COLO829 (cell line): Measurements from ENCODE around the gene C1orf87.
"Not testable (repeated sequence)": the region's sequence is repeated elsewhere in the genome, so short reads cannot be mapped to it uniquely, and the experiment has no call there.

Experiments used
- DNase-seq: peaks from one replicate; pipeline ENCODE4 v3.0.0; 2012; ENCODE audit warnings: low spot score

The C1orf87 gene

DNA sequence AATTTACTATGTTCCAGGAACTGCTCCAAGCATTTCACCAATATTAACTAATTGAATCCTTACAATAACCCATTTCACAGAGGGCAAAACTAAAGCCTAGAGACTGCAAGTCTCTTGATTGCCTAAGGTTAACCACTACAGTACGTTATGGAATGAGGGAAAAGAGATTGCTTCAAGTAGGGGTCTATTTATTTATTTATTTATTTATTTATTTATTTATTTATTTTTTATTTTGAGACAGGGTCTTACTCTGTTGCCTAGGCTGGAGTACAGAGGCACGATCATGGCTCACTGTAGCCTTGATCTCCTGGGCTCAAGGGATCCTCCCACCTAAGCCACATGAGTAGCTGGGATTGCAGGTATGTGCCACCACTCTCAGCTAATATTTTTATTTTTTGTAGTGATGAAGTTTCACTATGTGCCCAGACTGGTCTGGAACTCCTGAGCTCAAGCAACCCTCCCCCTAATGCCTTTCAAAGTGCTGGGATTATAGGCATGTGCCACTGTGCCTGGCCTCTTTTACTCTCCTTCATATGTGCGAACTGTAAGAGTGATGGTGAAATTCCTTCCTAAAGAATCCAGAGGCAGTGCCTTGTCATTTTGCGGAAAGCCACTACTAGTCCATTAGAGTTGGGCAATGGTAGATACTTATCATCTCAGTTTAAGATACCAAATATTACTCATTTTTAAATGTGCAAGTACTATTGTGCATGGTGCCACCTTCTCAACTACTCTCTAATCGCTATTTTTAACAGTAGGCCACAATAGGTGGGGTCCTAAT lies 81.3 kb downstream of the C1orf87 start:
- DNase-seq, result no peak

DNA sequence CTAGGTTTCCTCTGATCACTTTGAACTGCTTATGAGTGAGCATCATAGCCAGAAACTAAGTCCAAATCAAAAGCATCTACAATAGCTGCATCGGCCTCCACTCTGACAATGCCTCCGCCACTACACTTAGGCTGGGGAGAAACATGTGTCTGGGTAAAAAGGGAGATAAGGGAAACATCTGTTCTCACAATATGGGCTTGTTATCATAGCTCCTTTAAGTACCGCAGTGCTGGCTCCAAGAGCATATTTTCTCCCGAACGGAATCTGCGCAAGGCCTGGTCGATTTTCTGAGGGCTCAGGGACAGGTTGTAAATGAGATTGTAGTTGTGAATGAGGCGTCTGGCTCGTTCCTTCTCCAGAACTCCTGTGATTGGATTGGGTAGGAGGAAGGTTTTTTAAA lies 83.1 kb downstream of the C1orf87 start:
- no peak for DNase-seq

DNA sequence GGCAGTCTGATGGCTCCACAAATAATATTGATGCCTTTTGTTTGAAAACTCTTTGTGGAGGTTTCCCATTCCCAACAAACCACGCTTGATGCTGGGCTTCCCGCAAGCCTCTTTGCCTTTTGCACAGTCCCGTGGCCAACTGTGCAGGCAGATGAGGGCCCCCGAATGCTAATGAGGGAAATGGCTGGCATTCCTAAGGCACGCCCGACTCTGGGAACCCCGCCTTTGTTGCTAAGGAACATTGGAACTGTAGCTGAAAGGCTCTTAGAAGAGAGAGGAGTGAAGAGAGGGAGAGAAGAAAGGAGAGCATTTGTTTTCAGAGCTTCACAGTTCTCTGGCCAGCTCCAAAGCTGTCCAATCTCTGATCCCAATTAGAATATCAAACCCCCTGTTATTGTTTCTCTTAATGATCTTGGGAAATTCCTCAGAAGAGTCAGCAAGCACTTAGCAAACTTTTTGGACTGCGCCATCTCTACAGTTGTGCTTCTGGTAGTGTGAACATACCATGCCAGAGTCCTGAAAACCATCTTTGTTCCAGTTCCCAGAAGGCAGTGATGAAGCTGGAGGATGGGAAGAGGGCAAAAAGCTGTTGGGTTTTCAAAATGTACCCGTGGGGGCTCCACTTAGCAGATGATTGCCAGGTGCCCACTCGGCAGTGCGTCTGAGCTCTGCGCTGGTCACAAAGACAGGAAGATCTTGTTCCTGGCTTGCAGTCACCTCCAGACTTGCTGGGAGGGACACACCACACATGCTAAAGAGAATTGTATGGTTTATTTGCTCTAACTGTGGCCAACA lies 86.9 kb downstream of the C1orf87 start:
- DNase-seq, result no peak

DNA sequence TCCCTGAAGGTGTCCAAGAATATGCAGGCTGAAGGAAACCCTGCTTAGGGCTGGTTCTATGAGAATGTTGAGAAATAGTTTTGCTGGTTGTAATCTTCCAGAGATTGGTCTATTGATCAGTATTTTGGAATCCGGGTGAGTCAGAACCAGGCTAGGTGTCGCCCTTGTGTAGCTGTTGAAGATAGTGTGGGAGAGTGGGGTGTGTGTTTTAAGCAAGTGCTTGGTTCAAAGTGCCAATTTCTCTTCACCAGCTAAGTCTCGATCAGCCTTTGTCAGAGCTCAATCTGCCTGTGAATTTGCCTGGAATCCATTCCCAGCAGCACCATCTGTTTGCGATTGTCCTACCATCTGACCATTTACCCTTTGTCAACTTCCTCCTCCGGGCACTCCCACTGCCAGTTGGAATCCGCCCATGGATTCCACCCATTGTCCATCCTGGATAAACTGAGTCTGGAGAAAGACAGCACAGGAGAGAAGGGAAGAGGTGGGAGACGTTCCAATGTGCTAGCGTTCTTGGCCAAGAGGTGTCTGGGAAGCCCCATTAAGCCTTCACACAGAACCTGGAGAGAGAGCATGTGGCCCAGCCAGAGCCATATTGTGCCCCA lies 87.6 kb downstream of the C1orf87 start:
- no peak for DNase-seq

DNA sequence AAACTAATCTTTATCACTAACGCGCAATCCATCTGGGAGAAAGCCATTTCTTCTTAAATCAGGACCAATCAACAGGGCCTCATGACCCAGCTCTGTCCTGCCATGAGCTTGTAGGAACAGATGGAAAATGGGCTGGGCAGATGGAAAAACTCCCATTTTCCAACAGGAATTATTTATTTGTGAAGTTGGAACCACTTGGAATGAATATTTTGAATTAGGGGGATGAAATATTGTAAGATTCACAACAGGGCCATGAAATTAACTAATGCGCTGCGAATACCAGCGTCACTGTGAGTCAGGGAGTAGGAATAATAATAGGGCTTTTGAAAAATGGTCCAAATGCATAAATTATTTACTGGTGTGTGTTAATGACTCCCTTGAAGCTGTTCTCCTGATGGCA lies 93.9 kb downstream of the C1orf87 start:
- DNase-seq, result no peak

DNA sequence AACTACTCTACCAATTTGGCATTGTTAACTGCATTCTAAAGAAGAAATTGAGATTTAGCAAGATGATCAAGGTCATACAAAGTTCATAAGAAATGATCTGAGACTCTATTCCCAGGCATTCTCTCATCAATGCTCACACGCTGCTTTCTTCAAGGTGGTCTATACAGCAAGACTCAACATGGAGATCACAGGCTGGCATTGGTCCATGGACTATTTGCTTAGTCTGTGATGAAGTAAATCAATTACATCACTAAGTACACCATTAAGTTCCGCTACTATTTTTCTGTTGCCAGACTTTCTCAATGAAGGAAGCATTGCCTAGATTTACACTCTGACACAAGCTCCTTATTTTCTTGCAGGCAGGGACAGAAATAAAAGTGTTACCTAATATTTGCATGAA lies 95.1 kb downstream of the C1orf87 start:
- no peak for DNase-seq

DNA sequence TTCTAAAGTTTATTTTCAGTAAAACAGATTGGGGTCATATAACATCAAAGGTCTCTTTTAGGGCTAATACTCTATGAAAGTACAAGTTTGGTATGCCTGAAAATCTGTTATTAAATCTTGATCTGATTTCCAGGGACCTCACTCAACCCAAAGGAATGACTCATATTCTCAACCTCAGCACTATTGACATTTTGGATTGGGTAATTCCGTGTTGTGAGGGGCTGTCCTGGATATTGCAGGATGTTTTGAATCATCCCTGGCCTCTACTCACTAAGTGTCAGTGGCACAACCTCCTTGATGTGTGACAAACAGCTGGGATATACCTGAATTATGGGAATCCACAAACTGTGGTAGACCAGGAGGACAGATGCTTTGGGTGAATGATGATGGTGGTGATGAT lies 95.5 kb downstream of the C1orf87 start:
- DNase-seq, result no peak

DNA sequence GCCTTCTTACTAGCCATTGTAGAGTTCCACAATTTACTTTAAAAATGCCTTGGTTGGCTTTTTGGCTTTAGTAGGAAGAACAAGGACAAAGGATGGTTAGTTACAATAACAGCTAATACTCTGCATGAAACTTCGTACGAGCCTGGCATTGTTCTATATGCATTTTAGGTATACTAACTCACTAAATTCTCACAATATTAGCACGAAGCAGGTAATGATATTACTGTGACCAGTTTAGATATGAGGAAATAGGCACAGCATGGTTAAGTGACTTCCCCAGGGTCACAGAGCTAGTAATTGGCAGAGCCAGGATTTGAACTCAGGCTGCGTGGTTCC lies 96.5 kb downstream of the C1orf87 start:
- no peak for DNase-seq

DNA sequence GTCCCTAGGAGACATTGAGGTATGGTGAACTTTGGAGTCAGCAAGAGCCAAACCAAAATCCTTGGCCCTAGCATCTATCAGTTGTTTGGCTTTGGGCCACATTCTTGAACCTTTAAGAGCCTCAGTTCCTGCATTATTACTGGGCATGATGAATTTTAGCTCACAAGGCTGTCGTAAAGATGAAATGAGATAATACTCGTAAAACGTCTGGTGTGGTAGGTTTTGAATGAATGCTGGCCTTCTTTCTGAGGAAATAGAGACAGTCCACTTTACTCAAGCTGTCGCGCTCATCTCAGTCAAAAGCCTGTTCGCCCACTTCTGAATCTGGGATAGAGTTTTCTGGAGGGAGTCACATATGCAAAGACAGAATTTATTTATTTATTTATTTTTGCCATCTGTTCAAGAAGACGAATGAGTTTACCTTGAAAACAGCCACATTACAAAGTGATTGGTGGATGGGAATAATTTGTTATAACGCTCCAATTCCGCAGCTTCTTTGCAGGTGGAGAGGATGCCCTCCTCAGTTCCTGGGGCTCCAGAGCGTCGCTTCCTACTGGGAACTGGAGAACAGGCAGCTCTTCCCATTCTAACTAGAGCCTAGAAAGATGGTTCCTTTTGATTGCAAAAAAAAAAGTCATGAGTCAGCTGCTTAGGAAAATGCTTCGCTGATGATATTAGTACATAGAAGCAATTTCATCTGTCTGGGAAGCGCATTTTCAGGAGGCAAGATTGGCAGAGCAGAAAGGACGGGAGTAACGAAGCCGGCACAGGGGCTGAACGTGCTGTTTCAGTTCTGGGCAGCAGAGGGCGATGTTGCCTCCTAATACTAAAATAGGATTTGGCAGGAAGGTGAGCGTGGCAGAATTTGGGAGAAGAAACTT lies 97.1 kb downstream of the C1orf87 start:
- DNase-seq, result peak; percentile 66

DNA sequence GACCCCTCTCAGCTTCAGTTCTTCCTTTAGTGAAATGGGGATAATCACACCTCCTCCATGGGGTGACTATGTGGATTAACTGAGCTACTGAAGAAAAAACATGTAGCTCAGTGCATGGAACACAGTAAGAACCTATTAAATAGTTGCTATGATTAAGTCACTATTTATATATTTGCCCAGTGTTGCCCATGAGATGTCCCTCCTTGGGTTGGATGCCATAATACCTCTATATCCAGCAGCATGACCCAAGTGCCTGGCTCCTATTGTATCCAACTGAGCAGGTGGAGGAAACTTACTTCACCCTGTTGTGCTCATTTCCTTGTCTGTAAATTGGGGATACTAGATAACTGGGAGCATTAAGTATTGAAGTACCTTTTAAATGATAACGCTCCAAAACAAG lies 99.9 kb downstream of the C1orf87 start:
- DNase-seq, result no peak

DNA sequence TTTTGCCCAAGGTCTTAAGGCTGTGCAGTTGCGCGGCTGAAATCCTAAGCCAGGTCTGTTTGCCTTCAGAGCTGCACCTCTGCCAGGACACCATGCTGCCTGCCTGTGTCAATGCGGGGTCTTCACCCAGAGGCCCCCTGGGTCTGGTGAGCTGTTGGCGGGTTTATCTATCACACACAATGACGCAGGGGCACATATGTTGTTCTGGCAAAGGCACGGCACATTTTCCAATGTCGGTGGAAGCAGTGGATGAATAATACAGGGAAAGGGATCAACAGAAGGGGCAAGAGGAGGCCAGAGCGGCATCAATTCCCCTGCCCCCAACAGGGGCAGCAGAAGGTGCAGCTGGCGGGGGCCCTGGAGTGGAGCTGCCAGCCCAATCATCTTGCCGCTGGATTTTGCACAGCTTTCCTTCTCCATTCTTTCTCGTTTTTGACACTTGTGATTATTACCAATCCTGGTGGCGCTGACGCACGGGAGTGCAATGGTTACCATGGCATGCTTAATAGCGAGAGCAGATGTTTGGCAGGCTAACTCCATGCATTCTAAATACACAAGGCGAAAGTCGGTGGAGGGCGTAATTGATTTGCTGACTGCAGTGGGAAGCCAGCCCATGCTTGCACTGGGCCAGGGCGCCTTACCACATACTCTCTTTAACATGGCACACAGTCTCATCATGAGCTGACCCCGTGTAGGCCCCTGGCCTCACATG lies 101.2 kb downstream of the C1orf87 start:
- DNase-seq, result no peak

DNA sequence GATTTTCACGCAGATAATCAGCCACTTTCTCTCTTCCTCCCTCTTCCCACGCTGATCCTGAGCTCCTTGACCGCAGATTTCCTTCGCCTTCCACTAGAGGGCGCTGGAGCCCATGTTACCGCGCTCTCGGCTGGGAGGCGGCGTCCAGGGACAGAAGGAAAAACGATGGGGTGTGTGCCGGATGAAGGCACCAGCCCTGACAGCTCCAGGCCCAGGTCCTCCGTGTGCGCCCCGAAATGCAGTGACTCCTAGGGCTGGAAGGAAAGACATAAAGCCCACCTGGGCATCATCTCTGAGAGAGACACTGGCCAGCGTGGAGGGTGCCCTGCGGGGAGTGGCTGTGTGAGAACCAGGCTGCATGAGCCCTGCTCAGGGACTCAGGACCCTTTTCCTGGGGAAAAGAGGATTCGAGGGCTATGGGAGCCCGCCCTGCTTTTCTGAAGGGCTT lies 102.1 kb downstream of the C1orf87 start:
- DNase-seq, result peak; percentile 62

DNA sequence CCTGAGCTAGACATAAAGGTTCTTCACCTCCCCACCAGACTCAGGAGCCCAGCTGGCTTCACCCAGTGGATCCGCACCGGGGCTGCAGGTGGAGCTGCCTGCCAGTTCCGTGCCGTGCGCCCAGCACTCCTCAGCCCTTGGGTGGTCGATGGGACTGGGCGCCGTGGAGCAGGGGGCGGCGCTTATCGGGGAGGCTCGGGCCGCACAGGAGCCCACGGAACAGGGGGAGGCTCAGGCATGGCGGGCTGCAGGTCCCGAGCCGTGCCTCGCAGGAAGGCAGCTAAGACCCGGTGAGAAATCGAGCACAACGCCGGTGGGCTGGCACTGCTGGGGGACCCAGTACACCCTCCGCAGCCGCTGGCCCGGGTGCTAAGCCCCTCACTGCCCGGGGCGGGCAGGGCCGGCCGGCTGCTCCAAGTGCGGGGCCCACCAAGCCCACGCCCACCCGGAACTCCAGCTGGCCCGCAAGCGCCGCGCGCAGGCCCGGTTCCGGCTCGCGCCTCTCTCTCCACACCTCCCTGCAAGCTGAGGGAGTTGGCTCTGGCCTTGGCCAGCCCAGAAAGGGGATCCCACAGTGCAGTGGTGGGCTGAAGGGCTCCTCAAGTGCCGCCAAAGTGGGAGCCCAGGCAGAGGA lies 103.9 kb downstream of the C1orf87 start:
- not testable (repeated sequence) for DNase-seq

DNA sequence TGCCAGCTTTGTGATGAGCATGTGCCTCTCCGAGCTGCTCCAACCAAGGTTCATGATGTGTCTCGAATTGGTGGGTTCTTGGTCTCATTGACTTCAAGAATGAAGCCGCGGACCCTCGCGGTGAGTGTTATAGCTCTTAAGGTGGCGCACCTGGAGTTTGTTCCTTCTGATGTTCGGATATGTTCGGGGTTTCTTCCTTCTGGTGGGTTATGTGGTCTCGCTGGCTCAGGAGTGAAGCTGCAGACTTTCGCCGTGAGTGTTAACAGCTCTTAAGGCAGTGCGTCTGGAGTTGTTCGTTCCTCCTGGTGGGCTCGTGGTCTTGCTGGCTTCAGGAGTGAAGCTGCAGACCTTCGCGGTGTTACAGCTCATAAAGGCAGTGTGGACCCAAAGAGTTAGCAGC lies 104.8 kb downstream of the C1orf87 start:
- not testable (repeated sequence) for DNase-seq

DNA sequence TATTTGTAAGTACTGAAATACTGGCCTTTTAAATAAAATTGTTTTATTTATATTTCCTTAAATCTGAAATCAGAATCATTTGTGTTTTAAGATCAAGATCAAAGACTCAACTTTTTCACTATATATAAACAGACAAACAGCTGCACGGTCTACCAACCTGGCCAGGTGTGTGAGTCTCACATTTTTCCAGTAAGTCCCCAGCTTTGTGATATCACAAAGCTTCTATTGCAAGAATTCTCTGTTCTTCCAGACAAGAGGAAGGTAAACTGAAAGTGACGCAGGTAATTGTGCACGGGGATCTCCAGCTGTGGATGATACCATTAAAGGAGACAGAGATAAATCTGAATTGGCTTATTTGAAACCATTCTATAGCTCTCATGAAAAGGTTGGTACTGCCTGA lies 105.8 kb downstream of the C1orf87 start:
- DNase-seq, result no peak

DNA sequence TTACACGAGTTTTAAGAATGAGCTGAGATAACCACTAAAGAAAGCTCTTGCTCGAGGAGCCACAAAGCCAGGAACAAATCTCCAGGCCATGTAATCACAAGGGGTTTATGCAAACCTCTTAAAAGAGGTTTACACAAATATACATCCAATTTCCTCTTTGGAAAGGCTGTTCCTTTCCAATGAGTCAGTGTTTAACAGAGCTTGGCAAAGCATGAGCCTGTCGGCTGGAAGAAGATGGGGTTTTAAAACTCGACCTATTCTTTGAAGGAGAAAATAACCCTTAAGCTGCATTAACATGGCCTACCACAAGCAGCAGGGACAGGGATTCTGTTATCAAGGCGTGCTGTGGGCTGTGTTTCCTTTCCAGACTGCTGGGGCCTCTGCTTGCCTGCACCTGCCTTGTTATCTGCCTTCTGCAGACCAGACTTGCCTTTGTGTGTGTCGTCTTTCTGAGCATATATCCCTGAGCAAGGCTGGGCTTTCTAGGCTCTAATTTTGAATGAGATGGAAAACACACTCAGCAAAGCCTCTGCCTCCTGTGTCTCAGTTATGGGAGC lies 106.4 kb downstream of the C1orf87 start:
- DNase-seq, result no peak

DNA sequence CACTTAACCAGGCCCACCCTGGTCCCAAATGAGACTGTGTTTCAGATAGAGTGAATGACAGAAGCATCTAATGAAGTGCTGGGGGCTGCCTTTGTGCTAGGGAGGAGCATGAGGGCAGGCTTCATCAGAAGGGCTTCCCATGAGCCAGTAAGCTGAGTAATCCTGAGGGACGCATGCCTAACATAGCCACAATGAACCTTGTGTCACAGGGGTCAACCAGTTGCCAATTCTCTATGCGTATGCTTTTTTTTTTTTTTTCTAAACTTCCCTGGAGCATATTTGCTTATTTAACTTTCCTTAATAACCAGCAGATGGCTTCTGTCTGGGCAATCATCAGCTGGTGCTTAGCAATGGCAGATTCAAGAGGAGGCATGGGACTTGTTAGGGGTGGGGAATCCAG lies 121.5 kb downstream of the C1orf87 start:
- no peak for DNase-seq

DNA sequence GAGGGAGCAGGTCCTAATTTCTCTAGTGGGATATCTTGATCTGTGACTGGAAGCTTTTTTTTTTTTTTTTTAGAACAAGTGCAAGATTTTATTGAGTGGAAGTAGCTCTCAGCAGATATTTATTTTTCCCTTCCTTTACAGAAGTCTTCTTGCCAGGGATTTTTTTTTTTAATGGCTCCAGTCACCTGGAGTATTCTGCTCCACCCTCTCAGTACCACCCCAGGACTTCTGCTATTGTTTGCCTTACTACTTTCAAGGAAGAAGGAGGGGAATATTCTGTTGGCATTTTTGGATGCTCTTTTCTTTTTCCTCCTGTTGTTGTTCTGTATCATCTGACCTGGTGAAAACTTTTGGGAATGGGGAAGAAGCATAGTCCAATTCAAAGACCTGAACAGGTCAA lies 123.9 kb downstream of the C1orf87 start:
- DNase-seq, result no peak

DNA sequence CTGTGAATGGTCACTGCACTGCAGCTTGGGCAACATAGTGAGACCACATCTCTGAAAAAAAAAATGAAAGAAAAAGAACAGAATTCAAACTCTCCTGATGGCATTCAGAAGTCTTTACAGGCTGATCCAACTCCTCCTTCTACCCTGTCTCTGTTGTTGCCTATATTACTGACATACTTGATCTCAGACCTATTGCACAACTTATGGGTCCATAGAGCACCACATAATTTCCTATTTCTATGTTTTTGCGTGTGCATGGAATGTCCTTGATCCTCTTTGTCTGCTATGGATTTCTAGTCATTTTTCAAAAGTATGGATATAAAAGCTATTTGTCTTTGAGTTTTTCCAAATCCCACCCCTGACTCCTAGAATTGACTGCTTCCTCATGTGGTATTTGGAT lies 124.6 kb downstream of the C1orf87 start:
- DNase-seq, result no peak

DNA sequence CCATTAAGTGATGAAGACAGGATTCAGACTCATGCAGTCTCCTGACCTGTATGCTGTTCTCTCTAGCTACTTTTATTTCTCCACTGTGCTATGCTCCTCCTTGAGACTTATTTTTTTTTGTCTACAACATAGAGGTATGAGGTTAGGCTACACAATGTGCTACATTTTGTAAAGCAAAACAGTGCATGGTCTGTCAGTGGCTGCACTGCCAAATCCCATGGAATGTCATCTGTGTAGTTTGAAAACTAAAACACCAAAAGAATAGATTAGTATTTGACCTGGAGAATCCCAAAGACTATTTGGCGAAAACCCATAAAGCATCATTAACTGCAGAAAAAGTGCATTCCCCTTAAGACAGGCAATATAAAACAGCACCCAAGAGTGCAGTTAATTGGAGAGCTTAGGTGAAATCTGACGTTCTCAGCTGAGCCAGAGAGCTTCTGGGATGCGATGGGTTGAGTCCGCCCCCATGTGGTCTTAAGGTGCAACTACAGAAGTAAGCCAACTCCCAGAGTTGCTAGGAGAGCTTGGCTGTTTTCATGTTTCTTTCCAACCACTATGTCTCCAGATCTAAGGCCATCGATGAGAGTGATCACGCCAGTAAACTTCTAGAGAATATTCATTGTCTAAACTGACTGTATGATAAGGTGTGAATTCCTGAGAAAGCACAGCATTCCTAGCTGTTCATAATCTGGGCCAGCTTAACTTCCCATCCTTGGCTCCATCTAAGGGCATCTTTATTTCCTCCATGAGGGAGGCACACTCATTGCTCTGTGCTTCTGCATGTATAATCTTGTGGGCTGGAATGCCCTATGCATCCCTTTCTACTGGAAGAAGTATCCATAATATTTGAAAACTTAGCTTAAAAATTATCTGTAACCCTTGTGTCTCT lies 126.3 kb downstream of the C1orf87 start:
- DNase-seq, result peak; percentile 71
